Heart right ventricle (tissue), 16 donors: ENCODE data around the gene ADK. TPM values are rescaled to one million over a fixed set of nuclear protein-coding genes. Genes with fewer than 3 reads are reported as not detected.

Source experiments
- ATAC-seq, 8 donors: fragments of 200-7000 bp; cut with Tn5 transposase; one replicate each; pipeline ENCODE4 v1.9.1; 2020; ENCODE audit warnings: mild to moderate bottlenecking in 8 of 8, moderate library complexity in 8 of 8, moderate number of reproducible peaks in 1 of 8
- DNase-seq, 2 donors: peaks; one replicate each; pipeline ENCODE4 v3.0.0-alpha.2; 2020
- H3K27ac ChIP-seq, 10 donors: fragments of 200-600 bp; sonication (generic) in 2 of 10; one replicate each; pipeline versions ENCODE4 v1.5.0 to v1.8.0; 2020 to 2022; ENCODE audit warnings: mild to moderate bottlenecking in 3 of 10
- H3K27me3 ChIP-seq, 7 donors: fragments of 200-600 bp; one replicate each; pipeline ENCODE4 v1.8.0; 2021 to 2022; ENCODE audit warnings: mild to moderate bottlenecking in 2 of 7
- H3K36me3 ChIP-seq, 9 donors: fragments of 200-600 bp; sonication (generic) in 1 of 9; one replicate each; pipeline versions ENCODE4 v1.5.0 to v1.8.0; 2020 to 2022; ENCODE audit warnings: mild to moderate bottlenecking in 2 of 9
- H3K4me1 ChIP-seq, 9 donors: fragments of 200-600 bp; sonication (generic) in 1 of 9; one replicate each; pipeline versions ENCODE4 v1.5.0 to v1.8.0; 2020 to 2022; ENCODE audit warnings: mild to moderate bottlenecking in 4 of 9
- H3K4me3 ChIP-seq, 10 donors: fragments of 200-600 bp; sonication (generic) in 2 of 10; one replicate each; pipeline versions ENCODE4 v1.5.0 to v1.8.0; 2020 to 2022; ENCODE audit warnings: mild to moderate bottlenecking in 7 of 10, moderate library complexity in 2 of 10
- H3K9me3 ChIP-seq, 11 donors: fragments of 200-600 bp in 10 of 11; sonication (generic) in 2 of 11; one replicate each; pipeline versions ENCODE4 v1.5.0 to v1.8.0; 2013 to 2022; ENCODE audit warnings: mild to moderate bottlenecking in 2 of 11, control low read depth in 1 of 11, moderate library complexity in 1 of 11
- WGBS, 2 donors: extraction: QIAGEN DNeasy Blood & Tissue Kit; methylation state at CpG; one replicate each; pipeline ENCODE4 v1.1.7; 2013; ENCODE audit warnings: inconsistent platforms in 1 of 2; 5-methylcytosine and 5-hydroxymethylcytosine counted together
- intact Hi-C, 10 donors: fragments of 100-400 bp; cut with DNase I; formaldehyde crosslinking; loops; one replicate each; pipeline versions ENCODE4 v1.11.1 to v1.14.2; 2022
- polyA plus RNA-seq, 2 donors: library from polyadenylated mRNA; stranded (reverse); fragments of 200-250 nt; gene quantifications; one replicate each; pipeline ENCODE4 v1.2.3, GENCODE V29; 2013
- total RNA-seq, 10 donors: library from RNA; stranded (reverse); fragmentation: NEBNext Ultra II Directional in 3 of 10; extraction: Animal tissue kit (Norgen Biotek cat#: 25700) in 3 of 10; gene quantifications; one replicate each; pipeline versions ENCODE4 v1.2.1 to v1.2.4, GENCODE V29; 2021 to 2023
- TF ChIP-seq, protein P1 (sequence below), 9 donors: fragments of 200-600 bp; sonication (generic) in 2 of 9; IDR thresholded peaks; one replicate each; pipeline versions ENCODE4 v1.5.0 to v1.8.0; 2021 to 2022; ENCODE audit warnings: antibody characterized with exemption in 9 of 9, mild to moderate bottlenecking in 5 of 9, moderate library complexity in 1 of 9
- donor health status: Arrhythmogenic right ventricular cardiomyopathy.
- donor health status: ischemic (EF 13 %, LVEDD 7.1; RV severe dilation, severe dysfunction).
- donor health status: healthy with polysubstance abuse.
- donor health status: DM: no; HTN: yes; CAD: no.
- donor health status: DM: no; HTN: no; CAD: no.
- donor health status: ischemic (EF 25% LVEDD 6.9; RV normal size, moderate dysfunction).
- donor health status: ischemic (EF 25% LVEDD 5.7; RV mildly dilated, moderate dysfunction).
- donor health status: healthy.
- donor health status: DM: yes; HTN: yes; CAD: no.
- donor health status: Ischemic cardiomyopathy.
- donor health status: ischemic (EF 35%, LVEDD 5.7; RV mildly dilated, moderate dysfunction).
- donor health status: nonischemic (EF 11% LVEDD 7.7; RV severe dilation, severe dysfunction).
- donor health status: DM: yes; HTN: yes; CAD: no.
- donor health status: PGD.
- donor health status: ischemic (EF 29% LVEDD 5.4; RV normal size, mild dysfunction).
- donor health status: nonischemic (EF 23%, LVEDD 6.1; RV moderate dilation, normal function).

Gene ADK
- total and polyA plus RNA-seq, 12 donors: 13.0 to 50.0 (median 39.1) TPM

DNA sequence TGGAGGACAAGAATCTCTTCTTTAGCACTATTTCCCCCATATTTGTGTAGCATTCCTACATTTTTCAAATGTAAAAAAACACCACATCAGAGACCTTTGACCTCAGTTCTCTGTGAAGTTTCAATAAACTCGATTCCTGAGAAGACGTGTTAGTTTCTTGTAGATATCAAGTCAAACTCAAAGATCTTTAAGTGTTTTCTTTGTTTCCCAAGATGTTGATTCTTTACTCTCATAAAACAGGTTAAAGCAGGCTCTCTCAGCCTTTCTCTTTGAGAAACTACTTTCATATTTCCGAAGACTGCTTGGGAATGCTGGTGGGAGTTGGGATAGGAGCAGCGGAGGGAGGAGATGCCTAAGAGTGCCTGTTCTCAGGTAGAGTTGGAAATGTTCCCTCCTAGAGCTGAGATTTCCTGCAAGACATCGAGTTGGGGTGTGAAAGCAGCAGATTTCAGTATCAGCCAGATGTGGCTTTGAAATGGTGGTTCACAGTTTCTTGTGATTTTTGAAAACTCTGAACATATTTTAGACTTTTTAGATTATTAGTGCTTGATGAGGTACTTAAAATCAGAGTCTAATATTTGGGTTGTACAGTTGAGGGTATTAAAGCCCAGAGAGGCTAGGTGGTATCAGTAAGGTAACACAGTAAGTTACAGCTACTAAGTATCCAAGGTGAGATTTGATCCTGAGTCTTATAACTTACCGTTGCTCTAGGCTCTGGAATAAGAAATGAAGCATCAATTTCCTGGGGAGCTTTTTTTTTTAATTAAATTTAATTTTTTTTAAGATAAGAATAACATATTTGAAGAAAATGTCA, 13.9 kb downstream of the ADK start:
- Histone ChIP-seq H3K27me3 (no peaks in the 10 kb centered on the region), H3K4me3 (no peak overlapping the region), H3K9me3 (no peaks in the 10 kb centered on the region), H3K4me1 (peaks cover 0 to 39% (median 5%) of the 10 kb centered on the region in 9 donors), H3K36me3 (no peaks in the 10 kb centered on the region), H3K27ac (no peak overlapping the region)
- WGBS, 2 donors: 65 to 69% methylated on average over 6 of the region's 6 CpGs
- ATAC-seq (no peak), DNase-seq (no peak)
- intact Hi-C loops: no loop called here
- TF ChIP-seq, protein P1, sequence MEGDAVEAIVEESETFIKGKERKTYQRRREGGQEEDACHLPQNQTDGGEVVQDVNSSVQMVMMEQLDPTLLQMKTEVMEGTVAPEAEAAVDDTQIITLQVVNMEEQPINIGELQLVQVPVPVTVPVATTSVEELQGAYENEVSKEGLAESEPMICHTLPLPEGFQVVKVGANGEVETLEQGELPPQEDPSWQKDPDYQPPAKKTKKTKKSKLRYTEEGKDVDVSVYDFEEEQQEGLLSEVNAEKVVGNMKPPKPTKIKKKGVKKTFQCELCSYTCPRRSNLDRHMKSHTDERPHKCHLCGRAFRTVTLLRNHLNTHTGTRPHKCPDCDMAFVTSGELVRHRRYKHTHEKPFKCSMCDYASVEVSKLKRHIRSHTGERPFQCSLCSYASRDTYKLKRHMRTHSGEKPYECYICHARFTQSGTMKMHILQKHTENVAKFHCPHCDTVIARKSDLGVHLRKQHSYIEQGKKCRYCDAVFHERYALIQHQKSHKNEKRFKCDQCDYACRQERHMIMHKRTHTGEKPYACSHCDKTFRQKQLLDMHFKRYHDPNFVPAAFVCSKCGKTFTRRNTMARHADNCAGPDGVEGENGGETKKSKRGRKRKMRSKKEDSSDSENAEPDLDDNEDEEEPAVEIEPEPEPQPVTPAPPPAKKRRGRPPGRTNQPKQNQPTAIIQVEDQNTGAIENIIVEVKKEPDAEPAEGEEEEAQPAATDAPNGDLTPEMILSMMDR (IDR thresholded peaks at IDR 0.05): no peak

DNA sequence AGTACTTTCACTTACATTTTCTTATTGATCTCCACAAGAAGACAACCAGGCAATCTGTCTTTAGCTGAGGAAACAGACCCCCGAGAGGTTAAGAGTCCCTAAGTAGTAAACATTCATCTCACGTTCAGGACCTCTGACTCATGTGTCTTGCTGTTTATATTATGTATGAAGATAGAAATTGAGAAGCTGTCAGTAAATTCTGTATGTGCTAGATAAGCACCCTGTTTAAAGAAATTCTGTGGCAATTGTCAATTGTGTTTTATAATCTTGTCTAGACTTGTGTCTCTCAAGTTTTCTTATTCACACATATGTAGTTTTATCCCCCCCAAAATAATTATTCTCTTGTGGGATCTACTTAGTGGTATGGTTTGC, 14.5 kb downstream of the ADK start:
- TF ChIP-seq, protein P1 (IDR thresholded peaks at IDR 0.05): no peak
- Histone ChIP-seq H3K9me3 (no peaks in the 10 kb centered on the region), H3K4me3 (no peak overlapping the region), H3K27me3 (no peaks in the 10 kb centered on the region), H3K36me3 (no peaks in the 10 kb centered on the region), H3K27ac (no peak overlapping the region), H3K4me1 (peaks cover 0 to 40% (median 5%) of the 10 kb centered on the region in 9 donors)
- no peak for DNase-seq
- WGBS, 2 donors: 60 to 62% methylated on average over 2 of the region's 2 CpGs
- intact Hi-C loops: no loop called here
- ATAC-seq: no peak

DNA sequence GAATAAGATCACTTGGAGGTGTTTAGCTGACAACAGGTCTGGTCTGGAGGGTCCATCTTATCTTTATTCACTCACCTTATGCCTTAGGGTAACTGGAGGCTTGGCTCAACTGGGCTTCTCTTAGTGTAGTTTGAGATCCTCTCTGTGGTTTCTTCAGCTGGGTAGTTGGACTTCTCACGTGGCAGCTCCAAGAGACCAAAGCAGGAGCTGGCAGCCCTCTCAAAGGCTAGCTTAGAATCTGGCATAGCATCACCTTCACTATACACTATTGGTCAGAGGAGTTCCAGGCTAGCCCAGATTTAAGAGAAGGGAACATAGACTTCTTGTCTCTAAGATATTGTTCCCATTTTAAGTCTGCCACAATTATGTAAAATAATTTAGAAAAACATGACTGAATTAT, 16.4 kb downstream of the ADK start:
- H3K27ac ChIP-seq: no peak overlapping the region
- no peaks in the 10 kb centered on the region for H3K9me3 ChIP-seq
- 33 to 50% methylated on average over 1 of the region's 1 CpG for WGBS, 2 donors
- TF ChIP-seq, protein P1 (IDR thresholded peaks at IDR 0.05): no peak
- no peaks in the 10 kb centered on the region for H3K27me3 ChIP-seq
- H3K4me1 ChIP-seq: peaks cover 0 to 40% (median 5%) of the 10 kb centered on the region in 9 donors
- intact Hi-C loops: no loop called here
- ATAC-seq (no peak), DNase-seq (no peak)
- no peaks in the 10 kb centered on the region for H3K36me3 ChIP-seq
- no peak overlapping the region for H3K4me3 ChIP-seq

DNA sequence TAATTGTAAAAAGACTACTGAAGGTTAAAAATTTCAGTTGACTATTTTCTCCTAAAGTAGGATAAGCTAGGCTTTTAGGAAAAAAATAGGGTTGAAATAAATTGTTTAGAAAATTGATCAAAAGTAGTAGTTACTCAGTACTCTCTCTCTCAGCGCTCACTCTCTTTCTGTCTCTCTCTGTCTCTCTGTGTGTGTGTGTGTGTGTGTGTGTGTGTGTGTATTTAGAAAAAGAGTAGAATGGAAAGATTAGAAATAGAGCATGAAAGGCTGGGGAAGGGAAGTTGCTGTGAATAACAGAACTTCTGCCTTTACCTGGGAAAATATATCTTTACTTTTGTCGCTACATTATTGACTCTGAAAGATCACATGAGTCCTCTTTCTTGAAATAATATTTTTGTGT, 20.6 kb downstream of the ADK start:
- intact Hi-C loops: no loop called here
- 97 to 100% methylated on average over 2 of the region's 2 CpGs for WGBS, 2 donors
- H3K4me1 ChIP-seq: peaks cover 0 to 34% (median 10%) of the 10 kb centered on the region in 9 donors
- H3K27me3 ChIP-seq: no peaks in the 10 kb centered on the region
- H3K36me3 ChIP-seq: no peaks in the 10 kb centered on the region
- H3K9me3 ChIP-seq: no peaks in the 10 kb centered on the region
- H3K4me3 ChIP-seq: no peak overlapping the region
- TF ChIP-seq, protein P1 (IDR thresholded peaks at IDR 0.05): no peak
- H3K27ac ChIP-seq: no peak overlapping the region
- ATAC-seq (no peak), DNase-seq (no peak)
